HS-5 (cell line): ENCODE measurements around the gene SMURF1.

Experiments
- DNase-seq: peaks from one replicate; pipeline ENCODE4 v3.0.0-alpha.2; 2012; ENCODE audit warnings: low read depth

The SMURF1 gene

DNA sequence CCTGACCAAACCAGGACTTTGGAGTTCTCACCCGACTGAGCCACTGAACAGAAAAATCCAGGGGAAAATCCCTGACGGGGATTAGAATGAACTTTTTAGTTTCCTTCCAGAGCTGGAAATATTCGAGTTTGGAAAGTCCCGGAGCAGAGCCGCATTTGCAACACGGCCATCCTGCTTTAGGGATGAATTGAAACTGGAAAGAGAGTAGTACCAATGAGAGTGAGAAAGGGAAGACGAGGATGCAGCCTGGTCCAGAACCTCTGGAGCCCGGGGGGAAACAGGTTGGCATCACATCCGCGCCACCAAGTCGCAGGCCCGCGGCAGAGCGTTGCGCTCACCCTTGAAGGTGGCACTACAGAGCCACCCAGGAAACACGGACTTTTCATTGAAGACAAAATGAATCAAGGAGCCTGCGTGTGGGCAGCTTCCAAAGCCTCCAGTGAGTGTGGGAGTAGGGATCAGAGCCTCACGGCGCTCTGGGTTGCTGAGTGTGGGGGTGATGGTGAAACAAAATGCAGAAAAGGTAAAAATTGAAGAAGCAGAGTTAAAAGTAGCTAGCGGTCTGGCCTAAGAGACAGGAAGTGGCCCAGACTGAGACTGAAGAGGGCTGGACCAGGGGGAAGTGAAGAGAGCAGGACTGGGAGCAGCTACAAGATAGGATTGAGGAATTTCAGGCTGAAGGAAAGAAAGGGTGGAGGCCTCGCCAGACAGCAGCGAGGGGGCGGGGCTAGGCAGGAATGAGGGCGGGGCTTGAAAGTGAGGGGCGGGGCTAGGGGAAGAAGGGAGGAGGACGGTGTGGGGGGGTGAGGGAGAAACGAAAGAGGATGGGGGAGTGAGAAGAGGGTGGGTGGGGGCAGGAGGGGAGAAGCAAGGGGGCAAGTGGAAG lies 1.8 kb downstream of the SMURF1 start:
- DNase-seq: no peak

DNA sequence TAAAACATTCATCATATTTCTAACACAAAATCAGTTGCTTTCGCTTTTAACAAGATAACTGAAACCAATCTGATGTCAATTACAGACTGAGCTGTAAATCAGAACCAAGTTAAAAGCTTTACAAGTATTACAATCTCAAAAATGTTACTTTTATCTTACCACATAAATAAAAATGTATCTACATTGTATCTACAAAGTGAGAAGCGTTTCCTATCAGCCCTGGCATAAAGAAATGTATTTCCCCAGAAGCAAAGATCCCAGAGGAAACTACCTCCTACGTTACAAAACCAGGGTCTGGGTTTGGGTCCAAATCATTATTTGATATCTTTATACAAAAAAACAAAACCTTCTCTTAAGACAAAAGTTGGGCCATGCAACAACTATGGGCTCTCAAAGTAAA lies 2.6 kb downstream of the SMURF1 start:
- DNase-seq: no peak

DNA sequence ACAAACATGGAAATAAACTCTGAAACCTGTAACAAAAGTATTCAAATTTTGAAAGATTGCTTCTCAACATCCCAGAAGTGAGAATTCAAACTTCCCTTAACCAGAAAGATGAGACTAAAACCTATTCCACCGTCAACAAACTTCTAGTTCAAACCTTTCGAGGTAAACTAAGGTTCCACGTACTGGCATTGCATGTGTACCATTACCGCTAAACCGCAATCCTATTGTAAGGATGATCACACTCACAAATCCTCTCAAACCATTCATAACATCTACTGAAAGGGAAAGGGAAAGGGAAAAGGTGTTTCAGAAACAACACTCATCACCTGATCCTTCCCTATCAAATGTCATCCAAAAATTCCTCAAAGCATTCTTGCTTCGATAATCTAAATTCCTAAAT lies 3.1 kb downstream of the SMURF1 start:
- no peak for DNase-seq

DNA sequence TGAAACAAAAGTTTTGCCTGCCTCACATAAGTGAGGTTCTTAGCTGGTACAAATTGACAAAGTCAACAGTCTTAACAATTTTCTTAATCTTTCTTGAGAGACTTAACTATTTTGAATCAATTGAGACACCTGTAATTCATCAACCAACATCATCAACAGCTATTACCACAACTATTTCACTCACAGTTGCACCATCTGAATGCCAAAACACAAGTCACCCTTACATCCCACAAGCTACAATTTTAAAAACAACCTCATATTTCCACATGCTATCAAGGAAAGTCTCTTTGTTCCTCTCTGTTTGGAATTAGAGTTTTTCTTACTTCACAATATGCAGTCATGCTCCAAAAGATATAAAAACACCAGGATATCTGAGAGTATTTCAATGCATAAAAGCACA lies 4.9 kb downstream of the SMURF1 start:
- DNase-seq: no peak

DNA sequence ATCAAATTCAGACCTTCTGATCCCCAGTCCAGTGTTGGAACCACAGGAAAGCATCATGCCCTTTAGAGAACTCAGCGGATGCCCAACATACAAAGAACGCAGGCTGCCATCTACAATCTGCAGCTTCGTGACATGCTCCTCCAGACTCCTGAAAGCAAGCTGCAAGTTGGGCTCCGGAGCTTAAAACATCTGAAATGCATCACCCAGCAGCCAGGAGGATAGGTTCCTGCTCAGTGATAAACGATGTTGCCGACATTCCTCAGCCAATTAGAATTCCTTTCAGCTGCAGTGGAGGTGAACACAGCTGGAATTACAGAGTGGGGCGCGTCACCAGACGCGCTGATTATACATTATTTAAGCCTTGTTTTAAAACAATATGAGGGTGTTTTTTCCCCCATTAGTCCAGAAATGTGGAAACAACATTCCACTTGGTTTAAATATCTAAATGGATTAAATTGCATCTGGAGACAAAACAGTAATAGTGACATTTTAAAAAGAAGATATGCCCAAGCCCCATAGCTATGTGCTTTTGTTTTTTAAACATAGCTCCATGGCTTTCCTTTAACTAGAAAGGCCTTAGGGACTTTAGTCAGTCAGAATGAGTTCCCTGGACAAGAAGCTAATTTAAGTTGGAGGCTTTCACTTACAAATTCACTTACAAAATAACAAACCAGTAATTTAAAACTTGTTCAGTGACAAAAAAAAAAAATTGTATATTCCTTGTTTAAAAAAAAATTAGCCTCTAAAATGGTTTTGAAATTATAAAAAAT lies 6.3 kb downstream of the SMURF1 start:
- DNase-seq: no peak

GRCh38 chr7:99135938-99136337 lies 8.0 kb downstream of the SMURF1 start:
- DNase-seq: no peak

DNA sequence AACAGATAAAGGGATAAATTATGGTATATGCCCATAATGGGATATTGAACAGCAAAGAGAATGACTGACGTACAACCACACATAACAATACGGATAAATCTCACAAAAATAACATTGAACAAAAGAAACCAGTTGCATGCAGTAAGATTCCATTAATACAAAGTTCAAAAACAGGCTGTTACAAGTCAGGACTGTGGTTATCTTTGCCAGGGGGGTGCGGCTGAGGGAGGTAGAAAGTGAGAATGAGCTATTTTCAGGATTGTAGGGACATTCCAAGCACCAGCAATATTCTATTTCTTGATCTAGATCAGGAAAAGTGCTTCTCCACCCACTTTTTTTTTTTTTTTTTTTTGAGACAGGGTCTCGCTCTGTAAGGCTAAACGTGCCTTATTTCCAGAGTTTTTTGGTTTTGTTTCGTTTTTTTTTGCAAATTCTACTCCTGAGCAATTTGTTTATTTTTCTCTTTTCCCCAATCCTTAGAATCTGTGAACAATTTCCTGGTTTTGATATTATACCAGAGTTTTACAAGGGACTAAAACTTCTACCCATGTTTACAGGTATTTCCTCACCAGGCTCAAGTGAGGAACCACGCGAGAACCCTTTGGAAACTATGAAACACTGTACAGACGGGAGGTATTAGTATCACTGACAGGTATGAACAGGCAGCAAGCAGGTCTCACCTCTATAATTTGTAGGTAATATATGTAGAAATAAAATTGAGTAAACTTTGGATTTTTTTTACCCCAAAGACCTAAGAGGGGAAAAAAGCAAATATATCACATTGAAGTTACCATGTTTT lies 9.9 kb downstream of the SMURF1 start:
- no peak for DNase-seq

- no peak for DNase-seq
Measured at GRCh38 chr7:99132595-99133321, 11.2 kb downstream of the SMURF1 start.

DNA sequence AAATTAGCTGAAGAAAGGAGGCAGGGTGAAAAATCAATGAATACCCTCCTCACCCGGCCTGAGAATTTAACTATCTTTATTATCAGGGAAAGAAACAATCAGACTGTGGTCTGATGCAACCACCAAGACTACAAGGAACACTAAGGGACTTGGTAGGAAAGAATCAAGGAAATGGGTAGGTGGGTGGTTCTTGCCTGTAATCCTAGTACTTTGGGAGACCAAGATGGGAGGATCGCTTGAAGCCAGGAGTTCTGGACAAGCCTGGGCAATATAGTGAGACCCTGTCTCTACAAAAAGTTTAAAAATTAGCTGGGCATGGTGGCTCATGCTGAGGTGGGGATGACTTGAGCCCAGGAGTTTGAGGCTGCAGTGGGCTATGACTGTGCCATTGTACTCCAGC lies 12.6 kb downstream of the SMURF1 start:
- no peak for DNase-seq

- no peak for DNase-seq
Measured at GRCh38 chr7:99129536-99129935, 14.4 kb downstream of the SMURF1 start.

DNA sequence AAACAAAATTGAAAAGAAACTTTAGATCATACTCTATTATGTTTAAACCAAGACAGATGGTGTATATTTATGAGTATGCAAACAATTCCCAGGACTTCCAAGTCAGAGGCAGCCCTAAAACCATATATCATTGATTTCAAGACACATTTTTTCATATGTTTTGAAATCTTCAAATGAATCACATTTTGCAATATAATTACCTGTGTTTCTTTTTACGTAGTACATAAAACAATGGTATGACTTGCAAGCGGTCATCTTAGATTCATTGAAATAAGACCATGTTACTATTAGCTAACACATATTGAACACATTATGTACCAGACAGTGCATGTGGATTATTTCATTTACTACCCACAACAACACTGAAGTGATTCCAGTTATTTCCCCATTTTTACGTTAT lies 14.9 kb downstream of the SMURF1 start:
- DNase-seq: no peak

GRCh38 chr7:99128076-99128950 lies 15.6 kb downstream of the SMURF1 start:
- no peak for DNase-seq

DNA sequence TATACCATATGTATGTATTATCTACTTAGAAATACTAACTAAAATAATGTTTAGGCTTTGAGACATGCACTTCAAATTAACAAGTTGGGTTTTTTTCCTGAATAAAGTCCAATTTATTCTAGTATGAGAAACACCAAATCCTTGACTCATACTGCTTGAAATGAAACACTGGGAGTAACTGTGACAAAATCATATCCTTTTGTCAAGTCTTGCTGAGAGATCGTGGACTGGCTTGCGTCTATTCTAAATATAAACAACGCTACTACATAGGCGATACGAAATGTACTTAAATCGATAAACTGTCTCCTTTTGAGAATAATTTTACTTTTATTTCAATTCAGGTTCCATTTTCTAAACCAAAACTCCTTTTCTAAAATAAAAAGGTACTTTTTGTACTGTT lies 16.3 kb downstream of the SMURF1 start:
- DNase-seq: no peak

DNA sequence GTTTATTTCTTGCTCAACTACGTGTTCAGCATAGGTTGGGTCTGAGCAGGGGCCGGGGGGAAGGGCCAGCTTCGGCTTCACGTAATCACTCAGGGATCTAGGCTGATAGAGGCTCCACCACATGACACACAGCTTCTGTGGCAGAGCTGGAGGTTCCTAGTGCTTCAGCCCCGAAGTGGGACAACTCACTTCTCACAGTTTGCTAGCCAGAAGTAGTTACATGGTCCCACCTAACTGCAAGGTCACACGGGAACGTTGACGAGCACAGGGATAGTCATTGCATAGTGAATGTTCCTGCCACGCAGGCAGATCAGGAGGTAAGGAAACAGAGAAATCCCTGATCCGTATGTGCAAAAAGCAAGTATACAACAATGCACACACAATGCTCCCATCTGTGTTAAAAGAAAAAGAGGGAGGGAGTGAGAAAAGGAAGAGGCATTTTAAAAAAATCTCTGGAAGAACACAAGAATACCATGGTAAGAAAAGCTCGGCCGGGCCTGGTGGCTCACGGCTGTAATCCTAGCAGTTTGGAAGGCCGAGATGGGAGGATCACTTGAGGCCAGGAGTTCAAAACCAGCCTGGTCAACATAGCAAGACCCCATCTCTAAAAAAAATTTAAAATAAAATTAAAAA lies 16.9 kb downstream of the SMURF1 start:
- no peak for DNase-seq

GRCh38 chr7:99125505-99125865 lies 18.4 kb downstream of the SMURF1 start:
- no peak for DNase-seq

DNA sequence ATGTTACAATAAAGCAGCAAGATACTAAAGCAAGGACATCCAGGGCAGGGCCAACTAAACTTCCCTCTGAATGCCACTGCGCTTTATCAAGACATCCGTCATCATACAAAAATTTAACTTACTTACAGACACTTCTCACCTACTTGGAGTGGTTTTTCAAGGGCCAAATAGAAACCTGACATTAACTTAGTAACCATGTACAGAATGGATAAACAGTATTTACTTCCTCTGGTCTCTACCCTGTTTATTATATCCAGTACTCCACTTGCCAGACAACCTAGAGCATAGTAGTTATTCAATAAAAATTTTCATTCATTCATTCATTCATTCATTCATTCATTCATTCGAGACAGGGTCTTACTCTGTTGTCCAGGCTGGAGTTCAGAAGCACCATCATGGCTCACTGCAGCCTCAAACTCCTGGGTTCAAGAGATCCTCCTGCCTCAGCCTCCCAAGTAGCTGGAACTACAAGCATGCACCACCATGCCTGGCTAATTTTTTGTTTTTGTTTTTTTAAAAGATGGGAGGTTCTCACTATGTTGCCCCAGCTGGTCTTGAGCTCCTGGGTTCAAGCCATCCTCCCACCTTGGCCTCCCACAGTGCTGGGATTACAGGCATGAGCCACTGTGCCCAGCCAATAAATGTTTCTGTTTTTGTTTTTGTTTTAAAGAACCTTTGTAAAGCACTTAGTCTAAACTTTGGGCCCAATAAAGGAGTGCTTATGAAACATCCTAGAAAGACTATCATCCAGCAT lies 19.0 kb downstream of the SMURF1 start:
- no peak for DNase-seq

GRCh38 chr7:99124236-99124635 lies 19.7 kb downstream of the SMURF1 start:
- no peak for DNase-seq

- no peak for DNase-seq
Measured at GRCh38 chr7:99123571-99124033, 20.3 kb downstream of the SMURF1 start.

DNA sequence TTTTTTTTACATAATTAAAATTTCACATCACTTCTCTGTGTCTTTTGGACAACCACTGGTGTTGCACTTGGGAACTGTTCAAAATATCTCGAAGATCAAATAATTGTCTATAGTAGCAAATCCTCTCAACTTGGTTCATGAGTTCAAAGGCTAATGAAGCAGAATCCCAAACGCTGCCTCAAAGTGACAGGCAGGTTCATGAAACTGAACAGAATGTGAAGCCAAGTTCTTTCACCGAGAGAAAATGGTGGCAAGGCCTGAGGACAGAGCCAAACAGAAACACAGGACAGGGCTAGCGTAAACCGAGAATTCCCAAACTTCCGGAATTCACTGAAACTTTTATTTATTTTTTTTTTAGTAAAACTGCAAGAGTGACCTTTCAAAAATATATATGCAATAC lies 21.1 kb downstream of the SMURF1 start:
- DNase-seq: no peak
